Mononuclear cell (primary cell): ENCODE measurements around the gene SDK1. TPM values are rescaled to one million over a fixed set of nuclear protein-coding genes. Genes with fewer than 3 reads are reported as not detected.
"Not testable (repeated sequence)": the region's sequence is repeated elsewhere in the genome, so short reads cannot be mapped to it uniquely, and the experiment has no call there.

ENCODE experiments used
- H3K27me3 ChIP-seq: 2 replicates; pipeline ENCODE4 v1.6.0; 2011; ENCODE audit warnings: low read length, control low read depth; ENCODE audit not compliant: insufficient read depth
- H3K4me1 ChIP-seq: 2 replicates; pipeline ENCODE4 v1.5.1; 2011; ENCODE audit warnings: mild to moderate bottlenecking, low read length, control low read depth; ENCODE audit not compliant: insufficient read depth
- H3K4me3 ChIP-seq: 2 replicates; pipeline ENCODE4 v1.5.1; 2011; ENCODE audit warnings: mild to moderate bottlenecking, low read length, moderate library complexity
- H3K9me3 ChIP-seq: 2 replicates; pipeline ENCODE4 v1.5.1; 2011; ENCODE audit warnings: low read depth, mild to moderate bottlenecking, control low read depth, low read length
- total RNA-seq: library from RNA; depleted of rRNA; stranded (reverse); fragments of >200 nt; gene quantifications from one replicate; pipeline ENCODE4 v1.2.3, GENCODE V29; 2012

Gene SDK1
- total RNA-seq, 1 donor, result 0.31 TPM

DNA sequence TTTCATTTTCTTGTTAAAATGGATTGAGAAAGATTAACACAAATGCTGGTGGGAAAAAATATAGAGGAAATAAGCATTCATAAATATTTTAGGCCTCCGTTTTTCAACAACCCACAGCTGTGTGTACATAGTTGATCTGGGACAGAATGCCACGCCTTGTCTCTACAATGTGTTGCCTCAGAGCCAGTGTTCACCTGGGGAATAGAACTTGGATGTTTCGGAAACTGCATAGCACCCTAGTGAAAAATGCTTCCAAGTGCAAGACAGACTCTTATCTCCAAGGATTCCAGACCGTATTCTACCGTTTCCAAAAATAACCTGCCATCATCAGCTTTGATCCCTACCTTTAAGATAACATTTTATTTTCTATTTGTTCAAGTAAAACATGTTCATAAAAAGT lies 260.9 kb downstream of the SDK1 start:
- no peak overlapping the region for H3K4me3 ChIP-seq
- no peaks in the 10 kb centered on the region for H3K27me3 ChIP-seq
- H3K4me1 ChIP-seq, result no peaks in the 10 kb centered on the region
- H3K9me3 ChIP-seq, result no peaks in the 10 kb centered on the region

DNA sequence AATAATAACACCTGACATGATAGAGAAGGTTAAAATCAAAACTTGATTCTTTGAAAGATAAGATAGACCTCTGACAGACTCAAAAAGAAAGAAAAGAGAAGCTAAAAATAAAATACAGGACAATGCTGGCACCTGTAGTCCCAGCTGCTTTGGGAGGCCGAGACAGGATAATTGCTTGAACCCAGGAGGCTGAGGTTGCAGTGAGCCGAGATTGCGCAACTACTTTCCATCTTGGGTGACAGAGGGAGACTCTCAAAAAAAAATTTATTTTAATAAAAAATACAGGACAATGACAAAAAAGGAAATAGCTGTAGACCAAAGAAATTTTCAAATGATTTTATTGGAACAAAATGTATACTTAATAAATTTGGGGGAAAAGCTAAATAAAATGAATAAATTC lies 263.2 kb downstream of the SDK1 start:
- Histone ChIP-seq H3K4me1 (no peaks in the 10 kb centered on the region), H3K9me3 (no peaks in the 10 kb centered on the region), H3K4me3 (no peak overlapping the region), H3K27me3 (no peaks in the 10 kb centered on the region)

DNA sequence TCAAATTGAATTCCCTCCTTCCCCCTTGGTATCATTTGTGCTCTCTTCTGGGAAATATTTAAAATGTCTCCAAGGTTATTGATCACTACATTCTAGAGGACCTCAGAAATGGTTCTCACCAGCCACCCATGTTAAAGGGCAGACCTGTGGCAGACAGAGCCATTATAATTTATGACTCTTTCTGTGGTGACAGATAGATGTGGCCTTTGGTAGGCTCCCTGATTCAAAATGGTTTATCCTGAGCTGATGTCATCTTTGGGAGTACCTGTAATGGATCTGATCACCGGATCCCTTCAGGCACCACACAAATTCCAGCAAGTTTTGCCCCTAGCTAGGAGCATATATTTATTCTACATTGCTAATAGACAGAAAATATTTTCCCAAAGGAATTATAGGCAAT lies 267.5 kb downstream of the SDK1 start:
- Histone ChIP-seq H3K27me3 (no peaks in the 10 kb centered on the region), H3K9me3 (no peaks in the 10 kb centered on the region), H3K4me1 (no peaks in the 10 kb centered on the region), H3K4me3 (no peak overlapping the region)

GRCh38 chr7:3569643-3570042 lies 268.6 kb downstream of the SDK1 start:
- Histone ChIP-seq H3K27me3 (no peaks in the 10 kb centered on the region), H3K9me3 (no peaks in the 10 kb centered on the region), H3K4me1 (no peaks in the 10 kb centered on the region), H3K4me3 (no peak overlapping the region)

- Histone ChIP-seq H3K27me3 (no peaks in the 10 kb centered on the region), H3K4me1 (no peaks in the 10 kb centered on the region), H3K9me3 (peaks cover 5% of the 10 kb centered on the region), H3K4me3 (no peak overlapping the region)
Measured at GRCh38 chr7:3573151-3573550, 272.1 kb downstream of the SDK1 start.

DNA sequence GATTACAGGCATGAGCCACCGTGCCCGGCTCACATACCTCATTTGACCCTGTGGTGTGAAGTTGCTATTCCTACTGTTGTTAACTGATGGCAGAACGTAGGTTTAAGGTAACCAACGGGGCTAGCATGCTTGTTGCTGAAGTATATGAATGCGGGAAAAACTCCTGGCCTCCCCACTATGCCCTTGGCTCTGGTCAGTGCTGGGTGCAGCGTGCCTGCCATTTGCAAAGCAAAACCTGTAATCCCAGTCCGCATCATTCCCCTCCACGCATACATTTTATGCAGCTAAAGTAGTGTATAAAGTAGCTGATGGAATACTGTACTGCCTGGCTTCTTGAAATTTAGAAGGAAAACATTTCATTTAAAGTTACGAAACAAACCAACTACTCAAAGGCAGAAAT lies 273.3 kb downstream of the SDK1 start:
- Histone ChIP-seq H3K4me3 (no peak overlapping the region), H3K4me1 (no peaks in the 10 kb centered on the region), H3K27me3 (no peaks in the 10 kb centered on the region), H3K9me3 (peaks cover 5% of the 10 kb centered on the region)

- no peaks in the 10 kb centered on the region for H3K4me1 ChIP-seq
- H3K27me3 ChIP-seq, result no peaks in the 10 kb centered on the region
- no peak overlapping the region for H3K4me3 ChIP-seq
- H3K9me3 ChIP-seq, result peaks cover 5% of the 10 kb centered on the region
Measured at GRCh38 chr7:3575753-3576531, 274.9 kb downstream of the SDK1 start.

- Histone ChIP-seq H3K4me1 (no peaks in the 10 kb centered on the region), H3K4me3 (no peak overlapping the region), H3K27me3 (no peaks in the 10 kb centered on the region), H3K9me3 (peaks cover 5% of the 10 kb centered on the region)
Measured at GRCh38 chr7:3578399-3578798, 277.3 kb downstream of the SDK1 start.

GRCh38 chr7:3579638-3580219 lies 278.7 kb downstream of the SDK1 start:
- Histone ChIP-seq H3K9me3 (peaks cover 5% of the 10 kb centered on the region), H3K27me3 (no peaks in the 10 kb centered on the region), H3K4me3 (no peak overlapping the region)

GRCh38 chr7:3582145-3582544 lies 281.1 kb downstream of the SDK1 start:
- not testable (repeated sequence) for H3K4me1 ChIP-seq, H3K27me3 ChIP-seq, H3K4me3 ChIP-seq, H3K9me3 ChIP-seq

More at GRCh38 chr7:3579638-3580219, 278.7 kb downstream of the SDK1 start:
- no peaks in the 10 kb centered on the region for H3K4me1 ChIP-seq

GRCh38 chr7:3585826-3586225 lies 284.8 kb downstream of the SDK1 start:
- Histone ChIP-seq H3K9me3 (no peaks in the 10 kb centered on the region), H3K4me1 (no peaks in the 10 kb centered on the region), H3K27me3 (no peaks in the 10 kb centered on the region), H3K4me3 (no peak overlapping the region)

DNA sequence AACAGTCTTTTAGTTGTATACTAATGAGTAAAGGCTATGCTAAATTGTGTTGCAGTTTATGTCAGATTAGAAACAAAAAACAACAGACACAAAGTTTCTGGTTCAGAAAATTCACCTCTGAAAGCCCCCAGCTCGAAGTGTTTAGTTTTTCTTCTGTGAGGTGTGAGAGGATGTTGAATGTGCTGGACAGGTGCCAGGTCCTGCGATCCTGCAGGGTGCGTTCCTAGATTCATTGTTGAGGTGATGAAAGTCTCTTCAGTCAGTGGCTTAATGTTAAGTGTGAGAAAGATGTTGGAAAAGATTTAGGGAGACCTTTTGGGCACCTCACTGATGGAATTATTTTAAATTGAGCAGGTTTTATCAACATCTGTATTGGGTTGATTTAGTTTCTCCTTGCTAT lies 287.3 kb downstream of the SDK1 start:
- Histone ChIP-seq H3K9me3 (no peaks in the 10 kb centered on the region), H3K27me3 (no peaks in the 10 kb centered on the region), H3K4me3 (no peak overlapping the region), H3K4me1 (no peaks in the 10 kb centered on the region)

DNA sequence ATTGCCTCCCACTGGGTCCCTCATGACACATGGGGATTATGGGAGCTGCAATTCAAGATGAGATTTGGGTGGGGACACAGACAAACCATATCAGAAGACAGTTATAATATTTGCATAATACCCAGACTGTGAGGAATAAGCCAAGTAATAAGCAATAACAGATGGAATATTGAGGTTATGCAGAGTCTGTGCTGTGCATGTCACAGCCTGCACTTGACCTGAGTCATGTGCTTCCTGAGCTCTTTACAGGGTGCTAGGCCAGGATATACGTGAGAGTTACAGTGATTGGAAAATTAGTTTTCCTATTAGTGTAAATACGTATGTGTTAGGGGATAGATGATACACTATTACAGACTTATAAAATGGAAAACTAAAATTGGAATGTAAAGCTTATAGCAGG lies 288.7 kb downstream of the SDK1 start:
- Histone ChIP-seq H3K27me3 (no peaks in the 10 kb centered on the region), H3K9me3 (no peaks in the 10 kb centered on the region), H3K4me3 (no peak overlapping the region), H3K4me1 (no peaks in the 10 kb centered on the region)

GRCh38 chr7:3591219-3591618 lies 290.2 kb downstream of the SDK1 start:
- Histone ChIP-seq H3K4me3 (no peak overlapping the region), H3K4me1 (no peaks in the 10 kb centered on the region), H3K9me3 (no peaks in the 10 kb centered on the region), H3K27me3 (no peaks in the 10 kb centered on the region)

DNA sequence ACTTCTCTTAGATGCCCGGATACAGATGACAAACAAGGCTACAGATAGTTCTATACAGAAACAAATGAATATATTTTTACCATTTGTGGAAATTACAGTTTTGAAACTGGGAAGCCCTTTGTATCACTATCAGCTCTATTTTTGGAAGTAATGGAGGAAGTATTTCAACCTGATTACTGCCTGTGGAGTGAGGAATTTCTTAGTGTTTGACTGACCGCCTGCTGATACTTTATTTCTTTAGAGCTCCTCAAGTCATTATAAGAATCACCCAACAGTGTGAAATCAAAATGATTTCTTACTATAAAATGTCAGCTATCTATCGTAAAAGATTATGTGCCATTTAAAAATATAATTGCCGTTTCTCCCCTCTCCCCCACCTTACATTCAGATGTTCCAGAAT lies 290.9 kb downstream of the SDK1 start:
- Histone ChIP-seq H3K9me3 (no peaks in the 10 kb centered on the region), H3K27me3 (no peaks in the 10 kb centered on the region), H3K4me1 (no peaks in the 10 kb centered on the region), H3K4me3 (no peak overlapping the region)
